Measurements from ENCODE around the gene DICER1. TPM values are rescaled to one million over a fixed set of nuclear protein-coding genes. Genes with fewer than 3 reads are reported as not detected.

DICER1 gene
- total RNA-seq, 1 experiment from 2014 or later, result 32.7 TPM

GRCh38 chr14:95037273-95037672, 120.1 kb downstream of the DICER1 start:
- Histone ChIP-seq H3K4me1 (ENCODE audit: control insufficient read depth, insufficient read depth, low read length) (no peaks in the 10 kb centered on the region), H3K9me3 (ENCODE audit: control insufficient read depth, insufficient read depth, low read depth, low read length) (no peaks in the 10 kb centered on the region), H3K27me3 (ENCODE audit: control insufficient read depth, insufficient read depth, low read length) (no peaks in the 10 kb centered on the region), H3K4me3 (ENCODE audit: low read depth in 2 of 2, low read length in 2 of 2) (no peak overlapping the region), H3K36me3 (ENCODE audit: control insufficient read depth, insufficient read depth, low read length) (no peaks in the 10 kb centered on the region), H3K27ac (ENCODE audit: low read length) (no peak overlapping the region)
- TF ChIP-seq TCF7L2 (IDR thresholded peaks at IDR 0.05; ENCODE audit: low read depth, low read length) (no peak), POLR2AphosphoS5 (IDR thresholded peaks at IDR 0.05; ENCODE audit: low read depth, low read length) (no peak), CTCF (IDR thresholded peaks at IDR 0.05) (no peak), SIN3A (IDR thresholded peaks at IDR 0.05; ENCODE audit: borderline replicate concordance, insufficient read depth, low read depth, low read length) (no peak), REST (IDR thresholded peaks at IDR 0.05; ENCODE audit: insufficient read depth in 1 of 2, low read depth in 2 of 2, low read length in 1 of 2) (no peak)
- no TSS peak for BruUV-seq (replicated peaks)
- ATAC-seq (no peak), DNase-seq (ENCODE audit: low read depth, low spot score) (no peak)
- intact Hi-C loops (cut with micrococcal nuclease; ENCODE audit: unreplicated experiment) (no loop called here), in situ Hi-C loops (cut with HindIII; ENCODE audit: low pct_unique_long_range_greater_than_20kb, low sequenced_read_pairs) (no loop called here)
- CTCF ChIA-PET, result no interaction called here
- POLR2A ChIA-PET, result no interaction called here

Small RNA genes within 50 kb of the gene (microRNA-seq; reads per million reads assigned to microRNA genes)
- gene MIR3173 (ENCODE audit: unreplicated experiment), result 2.5 reads per million

Other genes with a start within 250 kb of the DICER1 start
- gene CLMN, start 162.4 kb upstream of the DICER1 start, total RNA-seq (2021; ENCODE audit: unreplicated experiment), result 34.9 TPM